OCI-LY3 (cell line): ENCODE data around the gene TBXAS1.

ENCODE experiments used
- CTCF ChIP-seq: fragments of 200-600, 300-600 bp; sonication (generic); IDR thresholded peaks from 2 replicates; pipeline ENCODE4 v1.5.1; 2014; ENCODE audit warnings: antibody characterized with exemption, low read length, low read depth
- EZH2phosphoT487 ChIP-seq: fragments of 200-600 bp; shearing (Covaris generic); IDR thresholded peaks from 2 replicates; pipeline ENCODE4 v1.6.1; 2018; ENCODE audit warnings: antibody characterized with exemption, mixed run types, low read depth

- TF ChIP-seq CTCF (no peak), EZH2phosphoT487 (no peak)
Measured at GRCh38 chr7:140019172-140019571, 190.1 kb downstream of the TBXAS1 start.
